ENCODE data around the gene SETD1B.
"Not testable (repeated sequence)": the region's sequence is repeated elsewhere in the genome, so short reads cannot be mapped to it uniquely, and the experiment has no call there.

The SETD1B gene

DNA sequence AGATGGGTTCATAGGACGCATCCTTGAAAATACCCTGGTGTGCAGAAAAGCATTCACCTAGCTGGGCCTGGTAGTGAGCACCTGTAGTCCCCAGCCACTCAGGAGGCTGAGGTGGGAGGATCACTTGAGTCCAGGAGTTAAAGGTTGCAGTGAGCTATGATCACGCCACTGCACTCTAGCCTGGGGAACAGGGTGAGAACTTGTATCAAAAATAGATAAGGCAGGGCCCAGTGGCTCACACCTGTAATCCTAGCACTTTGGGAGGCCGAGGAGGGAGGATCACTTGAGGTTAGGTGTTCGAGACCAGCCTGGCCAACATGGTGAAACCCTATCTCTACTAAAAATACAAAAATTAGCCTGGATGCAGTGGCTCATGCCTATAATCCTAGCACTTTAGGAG is 56.9 kb downstream of the SETD1B start:
- H3K4me3 ChIP-seq (ENCODE audit: low read length); H3K36me3 ChIP-seq (ENCODE audit: control insufficient read depth, low read depth, low read length); H3K27ac ChIP-seq (ENCODE audit: low read length); H3K9ac ChIP-seq (ENCODE audit: low read length); H3K27me3 ChIP-seq (ENCODE audit: control insufficient read depth, insufficient read depth, low read length); H3K4me1 ChIP-seq (ENCODE audit: control insufficient read depth, low read depth, low read length); H3K9me3 ChIP-seq (ENCODE audit: control insufficient read depth, low read depth, low read length): not testable (repeated sequence)

DNA sequence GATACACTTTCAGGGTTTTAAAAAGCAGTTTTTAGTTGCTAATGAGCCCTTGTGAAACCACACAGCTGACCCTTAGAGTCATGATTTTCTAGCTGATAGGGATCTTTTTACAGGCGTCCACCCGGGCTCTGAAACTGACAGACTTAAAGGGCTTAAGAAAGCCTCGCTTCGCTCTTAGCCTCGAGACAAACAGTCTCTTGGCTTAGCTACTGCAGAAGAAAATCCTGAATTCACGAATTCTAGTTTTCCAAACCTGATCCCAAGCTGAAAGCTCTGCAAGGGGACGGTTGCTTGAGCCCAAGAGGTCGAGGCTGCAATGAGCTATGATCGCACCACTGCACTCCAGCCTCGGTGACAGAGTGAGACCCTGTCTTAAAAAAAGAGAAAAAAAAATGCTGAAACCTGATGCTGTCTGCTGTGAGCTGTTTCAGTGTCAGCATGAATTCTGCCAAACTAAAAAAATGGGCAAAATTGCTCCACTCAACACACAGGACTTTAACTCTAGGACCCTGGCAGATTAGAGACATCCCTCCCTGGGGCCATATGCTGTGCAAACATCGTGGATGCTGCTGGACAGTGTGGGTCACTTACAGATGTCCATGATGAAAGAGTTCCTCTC is 57.9 kb downstream of the SETD1B start:
- no peak overlapping the region for H3K27ac ChIP-seq (ENCODE audit: low read length)
- no peak overlapping the region for H3K9ac ChIP-seq (ENCODE audit: low read length)
- no peaks in the 10 kb centered on the region for H3K9me3 ChIP-seq (ENCODE audit: control insufficient read depth, low read depth, low read length)
- no peak overlapping the region for H3K4me3 ChIP-seq (ENCODE audit: low read length)
- H3K4me1 ChIP-seq (ENCODE audit: control insufficient read depth, low read depth, low read length): peaks cover 7% of the 10 kb centered on the region
- H3K27me3 ChIP-seq (ENCODE audit: control insufficient read depth, insufficient read depth, low read length): no peaks in the 10 kb centered on the region
- H3K36me3 ChIP-seq (ENCODE audit: control insufficient read depth, low read depth, low read length): no peaks in the 10 kb centered on the region

GRCh38 chr12:121866331-121866730 is 62.5 kb downstream of the SETD1B start:
- Histone ChIP-seq H3K4me1 (ENCODE audit: control insufficient read depth, low read depth, low read length) (no peaks in the 10 kb centered on the region), H3K4me3 (ENCODE audit: low read length) (no peak overlapping the region), H3K27ac (ENCODE audit: low read length) (no peak overlapping the region), H3K27me3 (ENCODE audit: control insufficient read depth, insufficient read depth, low read length) (no peaks in the 10 kb centered on the region), H3K9me3 (ENCODE audit: control insufficient read depth, low read depth, low read length) (no peaks in the 10 kb centered on the region), H3K9ac (ENCODE audit: low read length) (no peak overlapping the region), H3K36me3 (ENCODE audit: control insufficient read depth, low read depth, low read length) (no peaks in the 10 kb centered on the region)

- not testable (repeated sequence) for H3K36me3 ChIP-seq (ENCODE audit: control insufficient read depth, low read depth, low read length); H3K9me3 ChIP-seq (ENCODE audit: control insufficient read depth, low read depth, low read length); H3K27ac ChIP-seq (ENCODE audit: low read length); H3K4me1 ChIP-seq (ENCODE audit: control insufficient read depth, low read depth, low read length); H3K9ac ChIP-seq (ENCODE audit: low read length); H3K4me3 ChIP-seq (ENCODE audit: low read length); H3K27me3 ChIP-seq (ENCODE audit: control insufficient read depth, insufficient read depth, low read length)
These were observed 65.4 kb downstream of the SETD1B start for GRCh38 chr12:121869229-121869628.

DNA sequence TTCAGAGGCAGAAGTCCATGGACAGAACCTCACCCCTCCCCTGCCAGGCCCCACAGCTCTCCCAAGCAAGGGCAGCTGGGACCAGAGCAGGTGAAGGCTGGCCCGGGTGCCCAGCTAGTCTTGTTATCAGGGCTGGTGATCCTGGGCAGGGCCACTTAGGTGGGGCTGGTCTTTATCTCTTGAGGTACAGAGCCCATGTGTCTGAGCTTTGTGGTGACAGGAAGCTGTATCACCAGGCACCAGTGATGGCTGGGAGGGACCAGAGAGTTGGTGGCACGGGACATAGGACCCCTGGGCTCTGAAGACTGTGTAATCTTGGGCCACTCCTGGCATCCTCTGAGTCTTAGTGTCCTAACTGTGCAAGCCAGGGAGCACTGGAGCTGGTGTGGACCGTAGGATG is 67.7 kb downstream of the SETD1B start:
- H3K9me3 ChIP-seq (ENCODE audit: control insufficient read depth, low read depth, low read length): no peaks in the 10 kb centered on the region
- H3K4me1 ChIP-seq (ENCODE audit: control insufficient read depth, low read depth, low read length): no peaks in the 10 kb centered on the region
- H3K4me3 ChIP-seq (ENCODE audit: low read length): no peak overlapping the region
- H3K36me3 ChIP-seq (ENCODE audit: control insufficient read depth, low read depth, low read length): no peaks in the 10 kb centered on the region
- no peak overlapping the region for H3K9ac ChIP-seq (ENCODE audit: low read length)
- no peaks in the 10 kb centered on the region for H3K27me3 ChIP-seq (ENCODE audit: control insufficient read depth, insufficient read depth, low read length)
- no peak overlapping the region for H3K27ac ChIP-seq (ENCODE audit: low read length)

- no peak overlapping the region for H3K27ac ChIP-seq (ENCODE audit: low read length)
- H3K4me3 ChIP-seq (ENCODE audit: low read length): no peak overlapping the region
- H3K4me1 ChIP-seq (ENCODE audit: control insufficient read depth, low read depth, low read length): no peaks in the 10 kb centered on the region
- no peaks in the 10 kb centered on the region for H3K27me3 ChIP-seq (ENCODE audit: control insufficient read depth, insufficient read depth, low read length)
- no peaks in the 10 kb centered on the region for H3K36me3 ChIP-seq (ENCODE audit: control insufficient read depth, low read depth, low read length)
- H3K9me3 ChIP-seq (ENCODE audit: control insufficient read depth, low read depth, low read length): no peaks in the 10 kb centered on the region
- no peak overlapping the region for H3K9ac ChIP-seq (ENCODE audit: low read length)
These were observed 68.9 kb downstream of the SETD1B start for GRCh38 chr12:121872546-121873215.

DNA sequence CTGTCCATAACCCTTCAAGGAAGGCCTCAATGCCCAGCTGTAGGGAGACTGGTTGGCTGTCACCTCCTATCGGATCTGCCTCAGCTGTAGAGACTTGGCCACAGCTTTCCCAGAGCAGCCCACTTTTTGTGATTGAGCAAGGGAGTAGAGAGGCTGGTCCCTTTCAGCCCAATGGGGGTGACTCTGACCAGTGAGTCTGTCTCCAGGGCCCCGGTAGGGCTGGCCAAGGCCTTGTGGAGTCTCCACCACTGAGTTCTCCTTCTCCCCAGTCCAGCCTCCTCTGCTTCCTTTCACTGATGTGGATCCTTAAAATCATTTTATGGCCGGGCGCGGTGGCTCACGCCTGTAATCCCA is 69.4 kb downstream of the SETD1B start:
- Histone ChIP-seq H3K27ac (ENCODE audit: low read length) (no peak overlapping the region), H3K9me3 (ENCODE audit: control insufficient read depth, low read depth, low read length) (no peaks in the 10 kb centered on the region), H3K9ac (ENCODE audit: low read length) (no peak overlapping the region), H3K4me1 (ENCODE audit: control insufficient read depth, low read depth, low read length) (no peaks in the 10 kb centered on the region), H3K36me3 (ENCODE audit: control insufficient read depth, low read depth, low read length) (no peaks in the 10 kb centered on the region), H3K27me3 (ENCODE audit: control insufficient read depth, insufficient read depth, low read length) (no peaks in the 10 kb centered on the region), H3K4me3 (ENCODE audit: low read length) (no peak overlapping the region)

- no peak overlapping the region for H3K9ac ChIP-seq (ENCODE audit: low read length)
- no peaks in the 10 kb centered on the region for H3K4me1 ChIP-seq (ENCODE audit: control insufficient read depth, low read depth, low read length)
- H3K27ac ChIP-seq (ENCODE audit: low read length): no peak overlapping the region
- H3K9me3 ChIP-seq (ENCODE audit: control insufficient read depth, low read depth, low read length): no peaks in the 10 kb centered on the region
- no peaks in the 10 kb centered on the region for H3K36me3 ChIP-seq (ENCODE audit: control insufficient read depth, low read depth, low read length)
- H3K27me3 ChIP-seq (ENCODE audit: control insufficient read depth, insufficient read depth, low read length): no peaks in the 10 kb centered on the region
- H3K4me3 ChIP-seq (ENCODE audit: low read length): no peak overlapping the region
These were observed 70.3 kb downstream of the SETD1B start for GRCh38 chr12:121874071-121874470.

DNA sequence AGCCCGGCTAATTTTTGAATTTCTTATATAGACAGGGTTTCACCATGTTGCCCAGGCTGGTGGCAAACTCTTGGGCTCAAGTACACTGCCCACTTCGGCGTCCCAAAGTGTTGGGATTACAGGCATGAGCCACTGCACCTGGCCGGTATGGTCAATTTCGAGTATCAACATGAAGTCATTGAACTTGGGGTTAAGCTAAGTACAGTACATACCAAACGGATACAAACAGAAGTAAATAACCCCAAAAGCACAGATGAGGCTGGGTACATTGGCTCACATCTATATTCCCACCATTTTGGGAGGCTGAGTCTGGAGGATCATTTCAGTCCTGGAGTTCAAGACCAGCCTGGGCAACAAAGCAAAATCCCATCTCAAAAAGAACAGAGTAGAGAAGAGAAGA is 71.8 kb downstream of the SETD1B start:
- no peak overlapping the region for H3K9ac ChIP-seq (ENCODE audit: low read length)
- no peaks in the 10 kb centered on the region for H3K4me1 ChIP-seq (ENCODE audit: control insufficient read depth, low read depth, low read length)
- no peak overlapping the region for H3K4me3 ChIP-seq (ENCODE audit: low read length)
- no peaks in the 10 kb centered on the region for H3K27me3 ChIP-seq (ENCODE audit: control insufficient read depth, insufficient read depth, low read length)
- no peaks in the 10 kb centered on the region for H3K36me3 ChIP-seq (ENCODE audit: control insufficient read depth, low read depth, low read length)
- H3K9me3 ChIP-seq (ENCODE audit: control insufficient read depth, low read depth, low read length): no peaks in the 10 kb centered on the region
- no peak overlapping the region for H3K27ac ChIP-seq (ENCODE audit: low read length)

GRCh38 chr12:121876080-121876447 is 72.3 kb downstream of the SETD1B start:
- not testable (repeated sequence) for H3K4me3 ChIP-seq (ENCODE audit: low read length); H3K27ac ChIP-seq (ENCODE audit: low read length); H3K4me1 ChIP-seq (ENCODE audit: control insufficient read depth, low read depth, low read length); H3K36me3 ChIP-seq (ENCODE audit: control insufficient read depth, low read depth, low read length); H3K27me3 ChIP-seq (ENCODE audit: control insufficient read depth, insufficient read depth, low read length); H3K9ac ChIP-seq (ENCODE audit: low read length); H3K9me3 ChIP-seq (ENCODE audit: control insufficient read depth, low read depth, low read length)
